ENCODE results near the gene PRKG2.

Gene PRKG2, protein sequence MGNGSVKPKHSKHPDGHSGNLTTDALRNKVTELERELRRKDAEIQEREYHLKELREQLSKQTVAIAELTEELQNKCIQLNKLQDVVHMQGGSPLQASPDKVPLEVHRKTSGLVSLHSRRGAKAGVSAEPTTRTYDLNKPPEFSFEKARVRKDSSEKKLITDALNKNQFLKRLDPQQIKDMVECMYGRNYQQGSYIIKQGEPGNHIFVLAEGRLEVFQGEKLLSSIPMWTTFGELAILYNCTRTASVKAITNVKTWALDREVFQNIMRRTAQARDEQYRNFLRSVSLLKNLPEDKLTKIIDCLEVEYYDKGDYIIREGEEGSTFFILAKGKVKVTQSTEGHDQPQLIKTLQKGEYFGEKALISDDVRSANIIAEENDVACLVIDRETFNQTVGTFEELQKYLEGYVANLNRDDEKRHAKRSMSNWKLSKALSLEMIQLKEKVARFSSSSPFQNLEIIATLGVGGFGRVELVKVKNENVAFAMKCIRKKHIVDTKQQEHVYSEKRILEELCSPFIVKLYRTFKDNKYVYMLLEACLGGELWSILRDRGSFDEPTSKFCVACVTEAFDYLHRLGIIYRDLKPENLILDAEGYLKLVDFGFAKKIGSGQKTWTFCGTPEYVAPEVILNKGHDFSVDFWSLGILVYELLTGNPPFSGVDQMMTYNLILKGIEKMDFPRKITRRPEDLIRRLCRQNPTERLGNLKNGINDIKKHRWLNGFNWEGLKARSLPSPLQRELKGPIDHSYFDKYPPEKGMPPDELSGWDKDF

DNA sequence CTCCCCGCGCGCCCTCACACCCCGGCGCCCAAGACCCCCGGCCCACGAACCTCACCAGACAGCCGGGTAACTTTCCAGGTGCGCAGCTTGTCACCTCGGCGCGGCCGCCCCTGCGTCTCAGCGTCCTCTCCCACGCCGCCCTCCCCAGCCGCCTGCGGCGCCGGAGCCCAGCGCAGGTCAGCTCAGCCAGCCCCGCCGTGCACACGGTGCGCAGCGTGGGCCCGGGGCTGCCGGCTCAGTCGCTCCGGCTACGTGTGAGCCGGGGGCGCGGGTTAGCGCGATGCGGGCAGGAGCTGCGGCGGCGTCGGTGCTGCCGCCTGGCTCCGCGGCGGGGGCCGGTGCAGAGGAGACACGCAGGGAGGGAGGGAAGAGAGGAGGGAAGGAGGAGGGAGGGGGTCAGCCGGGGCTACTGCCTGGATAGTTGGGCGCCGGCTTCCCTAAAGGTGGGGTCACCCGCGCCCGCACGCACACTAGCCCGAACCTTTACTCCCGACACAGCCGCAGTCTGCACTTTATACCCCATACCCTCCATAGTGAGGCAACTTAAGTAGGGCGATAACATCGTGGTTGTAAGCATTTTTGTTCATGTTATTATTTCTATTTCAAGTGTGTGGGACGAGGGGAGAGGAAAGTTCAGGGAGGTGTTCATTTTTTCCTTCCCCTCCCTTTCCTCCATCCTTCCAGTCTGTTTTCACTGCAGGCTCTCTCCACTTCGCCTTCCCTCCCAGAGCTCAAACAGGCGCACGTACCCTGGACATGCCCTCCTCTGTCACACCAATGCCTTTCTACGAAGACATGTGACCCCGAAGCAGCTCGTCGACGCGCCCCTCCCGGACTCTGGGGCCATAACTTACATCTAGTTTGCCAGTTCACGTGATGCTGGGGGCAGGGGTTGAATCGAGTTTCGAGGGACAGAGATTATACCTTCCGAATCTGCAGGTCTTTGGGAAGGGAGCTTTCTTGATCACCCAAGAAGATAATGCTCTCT lies at the start of gene PRKG2:
PRKG2 (minus strand) TSS at position 342 of the 988 bp plus-strand sequence. CDS start 10,175 bp downstream, outside the sequence.
- intact Hi-C loops (cut with micrococcal nuclease): no loop called here
- Mint-ChIP-seq H3K9me3 (no peaks in the 10 kb centered on the region), H3K36me3 (ENCODE audit: low read depth) (no peaks in the 10 kb centered on the region), H3K27ac (no peak within 1 kb of the TSS), H3K27me3 (peaks cover 22% of the 10 kb centered on the region), H3K4me3 (no peak within 1 kb of the TSS), H3K4me1 (ENCODE audit: low read depth) (peaks cover 13% of the 10 kb centered on the region)

DNA sequence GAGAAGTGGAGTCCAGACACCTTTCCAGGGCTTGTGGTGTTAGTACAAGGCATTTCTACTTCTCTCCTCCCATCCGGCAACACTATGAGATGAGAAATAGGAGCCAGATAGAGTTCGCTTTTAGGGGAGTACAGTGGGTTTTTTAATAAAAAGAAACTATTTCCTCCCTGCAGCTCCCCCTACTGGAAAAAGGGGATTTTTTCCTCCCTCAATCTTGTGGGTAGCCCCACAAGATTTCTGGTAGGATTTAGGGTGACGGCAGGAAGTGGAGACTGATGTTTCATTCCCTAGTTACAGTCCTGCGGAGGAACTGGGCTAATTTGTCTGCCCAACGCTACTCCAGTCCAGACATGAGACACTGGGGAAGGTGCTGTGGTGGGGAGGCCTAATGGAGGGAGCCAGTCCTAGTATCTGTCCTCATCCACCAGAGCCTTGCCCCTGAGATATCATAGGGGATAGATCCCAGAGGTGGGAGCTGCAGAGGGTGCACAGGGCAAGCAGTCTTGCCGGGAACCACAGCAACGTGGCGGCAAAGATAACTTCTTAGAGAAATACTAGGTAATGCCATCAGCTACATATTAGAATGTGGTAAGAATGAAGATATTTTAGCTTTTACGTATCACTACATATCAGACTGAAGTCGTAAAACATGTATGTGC lies 45.5 kb upstream of the PRKG2 start:
- Mint-ChIP-seq H3K9me3 (peaks cover 2% of the 10 kb centered on the region), H3K27me3 (no peaks in the 10 kb centered on the region), H3K27ac (no peak overlapping the region), H3K4me1 (ENCODE audit: low read depth) (no peaks in the 10 kb centered on the region), H3K36me3 (ENCODE audit: low read depth) (no peaks in the 10 kb centered on the region), H3K4me3 (no peak overlapping the region)
- intact Hi-C loops (cut with micrococcal nuclease): no loop called here

DNA sequence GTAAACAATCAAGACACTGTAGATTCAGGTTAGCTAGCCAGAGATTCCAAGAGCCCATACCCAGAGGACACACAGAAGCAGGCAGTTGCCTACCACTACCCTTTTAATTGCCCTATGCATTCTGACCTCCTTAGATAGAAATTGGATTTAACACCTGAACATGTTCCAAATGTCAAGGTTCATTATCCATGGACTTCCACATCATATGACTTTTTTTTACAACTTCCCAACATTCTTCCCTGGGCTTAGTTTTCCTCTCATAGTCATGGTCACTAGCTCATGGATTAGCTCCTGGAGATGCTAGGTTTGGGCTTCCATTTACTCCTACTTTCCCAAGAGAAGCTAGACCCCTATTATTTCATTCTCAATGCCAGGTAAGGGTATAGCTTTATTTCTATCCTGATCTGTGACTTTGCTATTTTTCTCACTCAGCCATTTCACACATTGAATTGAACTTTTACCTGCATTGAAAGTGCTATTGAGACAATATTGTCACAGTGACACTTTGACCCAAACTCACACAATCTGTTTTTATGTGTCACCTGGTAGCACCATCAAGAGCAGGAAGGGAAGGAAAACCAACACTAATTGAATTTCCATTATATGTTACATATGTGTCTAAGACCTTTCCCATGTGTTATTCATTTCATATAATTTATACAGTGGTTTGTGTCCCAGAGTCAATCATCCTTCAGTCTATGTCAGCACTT lies 44.0 kb upstream of the PRKG2 start:
- no peaks in the 10 kb centered on the region for H3K36me3 Mint-ChIP-seq (ENCODE audit: low read depth)
- H3K9me3 Mint-ChIP-seq: no peaks in the 10 kb centered on the region
- H3K27me3 Mint-ChIP-seq: no peaks in the 10 kb centered on the region
- no peak overlapping the region for H3K4me3 Mint-ChIP-seq
- H3K4me1 Mint-ChIP-seq (ENCODE audit: low read depth): no peaks in the 10 kb centered on the region
- intact Hi-C loops (cut with micrococcal nuclease): no loop called here
- no peak overlapping the region for H3K27ac Mint-ChIP-seq

DNA sequence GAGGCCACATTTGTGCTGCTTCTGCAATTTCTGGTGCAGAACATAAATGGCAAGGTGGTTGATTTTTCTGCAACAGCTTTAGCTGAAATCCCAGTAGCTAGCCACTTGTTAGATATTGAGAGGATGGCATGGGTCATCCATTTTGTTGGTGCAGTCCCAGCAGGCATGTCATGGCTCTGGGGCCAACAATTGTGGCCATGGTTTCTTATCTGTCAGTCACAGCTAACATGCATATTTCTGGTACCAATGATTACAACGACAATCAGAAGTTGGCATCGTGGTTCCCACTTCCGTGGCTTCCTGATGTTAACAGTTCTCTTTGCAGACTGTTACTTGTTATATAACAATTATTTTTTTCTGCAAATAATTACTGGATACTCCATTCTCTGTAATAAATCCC lies 42.8 kb upstream of the PRKG2 start:
- H3K9me3 Mint-ChIP-seq: peaks cover 8% of the 10 kb centered on the region
- H3K4me1 Mint-ChIP-seq (ENCODE audit: low read depth): no peaks in the 10 kb centered on the region
- H3K4me3 Mint-ChIP-seq: no peak overlapping the region
- H3K27ac Mint-ChIP-seq: no peak overlapping the region
- H3K27me3 Mint-ChIP-seq: no peaks in the 10 kb centered on the region
- intact Hi-C loops (cut with micrococcal nuclease): no loop called here
- H3K36me3 Mint-ChIP-seq (ENCODE audit: low read depth): no peaks in the 10 kb centered on the region

DNA sequence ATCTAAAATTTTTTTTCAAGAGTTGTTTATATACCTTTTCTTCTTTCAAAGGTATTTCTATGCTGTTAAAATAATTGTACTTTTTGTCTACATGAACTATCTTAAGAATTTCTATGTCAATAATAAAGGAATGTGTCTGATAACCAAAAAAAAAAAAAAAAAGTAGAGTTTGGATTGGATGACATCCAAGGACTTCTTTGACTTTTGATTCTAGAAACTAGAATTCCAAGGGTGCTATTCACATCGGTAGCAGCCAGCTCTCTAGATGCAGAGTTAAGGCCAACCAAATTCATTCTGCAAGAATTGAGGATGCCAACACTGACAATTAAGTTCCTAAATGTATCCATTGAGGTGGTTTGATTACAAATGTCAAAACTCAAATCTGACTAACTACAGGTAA lies 42.0 kb upstream of the PRKG2 start:
- Mint-ChIP-seq H3K4me3 (no peak overlapping the region), H3K4me1 (ENCODE audit: low read depth) (no peaks in the 10 kb centered on the region), H3K9me3 (peaks cover 8% of the 10 kb centered on the region), H3K36me3 (ENCODE audit: low read depth) (no peaks in the 10 kb centered on the region), H3K27ac (no peak overlapping the region), H3K27me3 (no peaks in the 10 kb centered on the region)
- intact Hi-C loops (cut with micrococcal nuclease): no loop called here

DNA sequence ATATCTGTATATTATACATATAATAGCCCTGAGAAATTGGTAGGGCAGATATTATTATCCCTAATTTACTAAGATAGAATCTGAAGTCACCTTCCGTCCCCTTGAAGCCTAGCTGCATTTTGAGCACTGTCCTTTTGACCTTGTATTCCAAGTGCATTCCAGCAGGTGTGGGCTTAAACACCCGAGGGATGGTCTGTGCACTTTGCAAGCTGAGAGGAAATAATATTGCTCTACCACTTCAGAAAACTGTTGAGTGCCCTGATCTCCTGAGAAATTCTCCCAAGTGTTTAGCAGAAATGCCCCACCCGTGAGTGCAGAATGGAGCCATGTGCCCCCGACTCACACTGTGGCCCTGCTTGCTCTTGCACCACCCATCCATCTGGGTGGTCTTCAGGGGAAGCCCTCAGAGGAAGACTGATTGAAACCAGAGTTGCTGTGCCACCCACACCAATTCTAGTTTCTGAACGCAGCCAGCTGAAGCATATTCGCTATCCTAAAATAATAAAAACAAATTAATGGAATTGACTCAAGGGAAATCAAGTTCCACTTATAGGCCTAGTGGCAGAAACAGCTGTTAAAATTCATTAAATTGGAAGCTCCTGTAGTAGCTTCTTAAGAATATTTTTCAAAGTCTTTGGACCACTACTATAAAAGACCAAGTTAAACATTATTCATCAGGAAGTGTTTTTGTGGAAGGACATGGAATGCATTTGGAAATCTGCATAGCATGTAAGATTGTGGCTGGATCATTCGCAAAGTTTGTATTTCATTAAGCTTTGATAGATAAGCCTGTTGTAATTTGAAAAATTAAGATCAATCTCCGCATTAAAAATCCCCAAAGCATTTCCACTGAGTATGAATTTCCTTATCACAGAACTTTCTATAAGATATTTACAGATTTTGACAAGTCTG lies 41.3 kb upstream of the PRKG2 start:
- H3K4me3 Mint-ChIP-seq: no peak overlapping the region
- no peaks in the 10 kb centered on the region for H3K4me1 Mint-ChIP-seq (ENCODE audit: low read depth)
- intact Hi-C loops (cut with micrococcal nuclease): no loop called here
- H3K36me3 Mint-ChIP-seq (ENCODE audit: low read depth): no peaks in the 10 kb centered on the region
- H3K9me3 Mint-ChIP-seq: peaks cover 8% of the 10 kb centered on the region
- no peak overlapping the region for H3K27ac Mint-ChIP-seq
- H3K27me3 Mint-ChIP-seq: no peaks in the 10 kb centered on the region

DNA sequence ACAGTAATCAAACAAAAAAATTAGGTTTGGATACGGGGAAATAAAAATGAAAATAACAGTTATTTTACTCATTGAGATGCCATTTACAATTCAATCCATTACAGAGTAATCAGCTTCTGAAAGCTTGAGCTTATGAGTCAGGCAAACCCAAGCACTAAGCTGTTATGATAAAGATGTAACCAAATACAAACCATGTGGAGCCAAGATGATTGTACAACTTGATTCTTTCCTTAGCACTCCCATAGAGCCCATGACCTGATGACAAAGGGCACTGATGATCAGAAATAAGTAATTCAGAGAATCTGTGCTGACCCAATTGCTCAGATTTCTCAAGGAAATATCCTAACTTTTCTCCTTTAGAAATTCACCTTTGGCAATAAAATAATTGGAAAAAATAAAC lies 40.5 kb upstream of the PRKG2 start:
- Mint-ChIP-seq H3K4me1 (ENCODE audit: low read depth) (no peaks in the 10 kb centered on the region), H3K36me3 (ENCODE audit: low read depth) (no peaks in the 10 kb centered on the region)

DNA sequence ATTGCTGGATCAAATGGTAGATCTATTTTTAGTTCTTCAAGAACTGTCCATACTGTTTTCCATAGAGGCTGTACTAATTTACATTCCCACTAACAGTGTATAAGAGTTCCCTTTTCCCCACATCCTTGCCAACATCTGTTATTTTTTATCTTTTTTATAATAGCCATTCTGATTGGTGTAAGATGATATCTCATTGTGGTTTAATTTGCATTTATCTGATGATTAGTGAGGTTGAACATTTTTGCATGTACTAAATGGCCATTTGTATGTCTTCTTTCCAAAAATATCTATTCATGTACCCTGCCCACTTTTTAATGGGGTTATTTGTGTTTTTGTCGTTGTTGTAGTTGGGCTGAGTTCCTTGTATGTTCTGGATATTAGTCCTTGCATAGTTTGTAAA lies 35.4 kb upstream of the PRKG2 start:
- no peak overlapping the region for H3K27ac Mint-ChIP-seq
- H3K36me3 Mint-ChIP-seq (ENCODE audit: low read depth): no peaks in the 10 kb centered on the region
- H3K9me3 Mint-ChIP-seq: peaks cover 8% of the 10 kb centered on the region
- intact Hi-C loops (cut with micrococcal nuclease): no loop called here
- no peak overlapping the region for H3K4me3 Mint-ChIP-seq
- no peaks in the 10 kb centered on the region for H3K4me1 Mint-ChIP-seq (ENCODE audit: low read depth)
- H3K27me3 Mint-ChIP-seq: no peaks in the 10 kb centered on the region

More for the DNA sequence above, 40.5 kb upstream of the PRKG2 start:
- Mint-ChIP-seq H3K27me3 (no peaks in the 10 kb centered on the region), H3K9me3 (peaks cover 8% of the 10 kb centered on the region), H3K4me3 (no peak overlapping the region), H3K27ac (no peak overlapping the region)
- intact Hi-C loops (cut with micrococcal nuclease): no loop called here

DNA sequence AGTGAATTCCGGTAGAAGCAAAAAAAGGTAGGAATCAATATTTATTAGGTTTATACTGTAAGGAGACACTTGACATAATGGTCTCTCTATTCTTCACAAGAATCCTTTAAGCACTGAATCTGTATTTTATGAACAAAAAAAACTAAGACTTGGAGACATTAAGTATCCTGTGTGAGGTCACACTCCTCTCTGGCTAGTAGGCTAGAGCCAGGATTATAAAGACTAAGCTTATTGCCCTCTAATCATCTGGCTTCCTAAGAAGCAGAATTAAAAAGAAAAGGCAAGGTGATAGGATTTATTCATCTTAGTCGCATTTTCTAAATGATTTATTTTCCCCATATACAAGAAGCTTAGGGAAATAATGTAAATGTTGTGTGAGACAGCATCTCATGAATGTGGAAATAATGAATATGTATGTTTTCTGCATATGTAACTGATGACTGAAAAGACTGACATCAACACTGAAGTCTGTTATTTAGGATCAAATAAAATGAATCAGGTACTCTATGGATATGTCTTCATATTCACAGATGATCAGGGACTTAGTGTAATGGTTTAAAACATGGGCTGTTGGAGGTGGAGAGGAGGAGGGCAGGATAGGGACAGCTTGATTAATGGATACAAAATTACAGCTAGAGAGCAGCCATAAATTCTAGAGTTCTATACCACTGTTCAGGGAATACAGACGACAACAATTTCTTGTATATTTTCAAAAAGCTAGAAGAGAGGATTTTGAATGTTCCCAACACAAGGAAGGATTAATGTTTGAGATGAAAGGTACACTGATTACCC lies 30.4 kb upstream of the PRKG2 start:
- H3K9me3 Mint-ChIP-seq: no peaks in the 10 kb centered on the region
- intact Hi-C loops (cut with micrococcal nuclease): no loop called here
- no peaks in the 10 kb centered on the region for H3K27me3 Mint-ChIP-seq
- H3K27ac Mint-ChIP-seq: no peak overlapping the region
- H3K4me3 Mint-ChIP-seq: no peak overlapping the region
- H3K36me3 Mint-ChIP-seq (ENCODE audit: low read depth): no peaks in the 10 kb centered on the region
- no peaks in the 10 kb centered on the region for H3K4me1 Mint-ChIP-seq (ENCODE audit: low read depth)

DNA sequence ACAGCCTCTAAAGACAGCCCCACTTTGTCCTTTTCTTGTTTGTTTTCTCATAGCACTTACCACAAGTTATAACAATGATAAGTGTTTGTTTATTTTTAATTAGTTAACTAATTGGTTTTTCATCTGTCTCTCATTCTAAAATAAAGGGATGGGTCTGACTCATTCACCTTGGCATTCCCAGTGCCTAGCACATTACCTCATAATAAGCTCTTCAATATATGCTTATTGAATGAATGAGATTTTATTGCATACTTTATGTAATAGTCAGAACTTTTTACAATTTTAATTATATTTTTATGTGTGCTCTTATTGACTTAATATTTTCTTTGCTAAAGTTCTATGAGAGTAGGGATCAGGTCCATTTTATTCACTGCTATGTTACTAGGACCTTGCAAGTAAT lies 22.8 kb upstream of the PRKG2 start:
- Mint-ChIP-seq H3K27ac (no peak overlapping the region), H3K9me3 (peaks cover 24% of the 10 kb centered on the region), H3K4me1 (ENCODE audit: low read depth) (no peaks in the 10 kb centered on the region), H3K27me3 (no peaks in the 10 kb centered on the region), H3K4me3 (no peak overlapping the region), H3K36me3 (ENCODE audit: low read depth) (no peaks in the 10 kb centered on the region)
- intact Hi-C loops (cut with micrococcal nuclease): no loop called here

DNA sequence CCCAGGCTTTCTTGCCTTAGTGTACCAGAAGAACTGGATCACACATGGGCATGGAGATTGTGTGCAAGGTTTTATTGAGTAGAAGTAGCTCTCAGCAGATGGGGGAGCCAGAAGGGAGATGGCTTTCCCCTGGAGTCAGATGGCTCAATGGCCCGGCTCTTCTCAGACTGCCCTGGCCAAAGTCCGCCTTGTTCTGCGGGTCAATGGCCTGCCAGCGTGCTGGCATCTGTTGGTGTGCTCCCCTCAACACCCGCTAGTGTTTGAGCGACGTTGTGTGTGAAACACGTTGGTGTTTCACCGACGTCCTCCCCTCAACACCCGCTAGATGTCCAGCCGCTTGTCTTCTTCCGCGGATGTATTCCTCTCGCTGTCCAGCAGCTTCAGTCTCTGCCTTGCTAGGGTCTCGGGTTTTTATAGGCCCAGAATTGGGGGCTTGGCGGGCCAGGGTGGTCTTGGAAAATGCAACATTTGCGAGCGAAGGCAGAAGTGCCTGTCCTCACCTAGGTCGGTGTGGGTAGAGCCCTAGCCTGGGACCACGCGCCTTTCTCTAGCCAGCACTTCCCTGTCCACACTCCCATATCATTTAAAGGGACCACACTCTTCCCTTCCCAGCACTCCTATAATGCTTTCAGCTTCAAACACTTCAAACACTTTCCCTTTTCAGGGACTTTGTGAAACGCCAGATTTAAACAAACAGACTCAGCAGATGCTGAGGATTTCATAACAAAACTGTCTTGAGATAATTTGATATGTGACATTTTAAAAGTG lies 21.1 kb upstream of the PRKG2 start:
- H3K4me1 Mint-ChIP-seq (ENCODE audit: low read depth): no peaks in the 10 kb centered on the region
- no peaks in the 10 kb centered on the region for H3K27me3 Mint-ChIP-seq
- H3K4me3 Mint-ChIP-seq: no peak overlapping the region
- no peaks in the 10 kb centered on the region for H3K36me3 Mint-ChIP-seq (ENCODE audit: low read depth)
- H3K27ac Mint-ChIP-seq: no peak overlapping the region
- intact Hi-C loops (cut with micrococcal nuclease): no loop called here
- peaks cover 38% of the 10 kb centered on the region for H3K9me3 Mint-ChIP-seq

Measured in dendritic cell treated with granulocyte-macrophage colony-stimulating factor and Interleukin-4, amounts not matched to agents 40 ng/mL and 50 ng/mL, for 4 days (primary cell).